ENCODE data around the gene GREB1.
"Not testable (repeated sequence)": the region's sequence is repeated elsewhere in the genome, so short reads cannot be mapped to it uniquely, and the experiment has no call there.

The GREB1 gene

DNA sequence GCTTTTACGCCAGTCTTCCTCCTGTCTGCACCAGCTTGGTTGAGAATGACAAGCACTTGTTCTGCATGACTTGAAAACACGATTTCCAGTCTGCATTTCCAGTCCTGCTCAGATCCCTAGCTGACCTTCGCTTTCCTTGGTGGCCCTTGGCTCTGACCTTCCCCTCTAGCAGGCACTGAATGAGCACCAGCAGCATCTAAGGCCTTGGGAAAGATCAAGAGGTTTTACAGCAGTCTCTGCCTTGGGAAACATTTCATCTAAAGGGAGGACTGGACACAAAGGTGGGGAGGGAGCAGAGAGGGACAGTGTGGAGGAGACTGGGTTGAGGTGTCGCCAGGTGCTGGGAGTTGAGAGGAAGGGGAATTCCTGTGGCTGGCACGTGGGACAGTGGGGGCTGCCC is 105.7 kb downstream of the GREB1 start:
- no peak for DNase-seq

DNA sequence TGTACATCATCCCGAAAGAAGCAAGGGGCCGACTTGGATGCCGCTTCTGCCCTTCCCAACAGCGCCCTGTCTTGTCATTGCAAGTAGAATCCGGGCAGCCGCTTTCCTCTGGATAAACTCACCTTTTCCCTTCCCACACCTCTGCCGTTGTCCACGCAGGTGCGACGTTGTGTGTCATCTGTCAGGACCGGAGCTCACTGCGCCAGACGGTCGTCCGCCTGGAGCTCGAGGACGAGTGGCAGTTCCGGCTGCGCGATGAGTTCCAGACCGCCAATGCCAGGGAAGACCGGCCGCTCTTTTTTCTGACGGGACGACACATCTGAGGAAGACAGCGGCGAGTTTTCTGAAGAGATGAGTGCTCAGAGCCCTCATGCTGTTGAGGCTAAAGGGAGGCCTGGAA is 106.3 kb downstream of the GREB1 start:
- no peak for DNase-seq

DNA sequence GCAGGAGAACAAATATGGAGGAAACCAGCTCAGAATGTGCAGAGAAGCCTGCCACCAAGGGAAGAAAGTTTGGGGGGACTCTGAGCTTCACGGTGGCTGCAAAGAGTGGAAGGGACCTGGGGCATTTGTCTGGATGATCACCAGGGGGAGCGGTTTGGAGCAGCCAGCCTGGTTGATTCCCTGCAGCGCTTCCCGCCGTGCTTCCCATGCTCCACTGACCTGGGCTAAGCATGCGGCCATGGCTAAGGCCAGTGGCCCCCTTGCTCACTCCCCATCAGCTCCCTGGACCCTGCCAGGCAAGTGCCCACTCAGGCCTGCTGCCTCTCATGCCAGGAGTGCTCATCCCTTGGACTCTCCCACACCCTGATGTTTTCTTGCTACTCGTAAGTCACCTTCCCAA is 109.1 kb downstream of the GREB1 start:
- no peak for DNase-seq

DNA sequence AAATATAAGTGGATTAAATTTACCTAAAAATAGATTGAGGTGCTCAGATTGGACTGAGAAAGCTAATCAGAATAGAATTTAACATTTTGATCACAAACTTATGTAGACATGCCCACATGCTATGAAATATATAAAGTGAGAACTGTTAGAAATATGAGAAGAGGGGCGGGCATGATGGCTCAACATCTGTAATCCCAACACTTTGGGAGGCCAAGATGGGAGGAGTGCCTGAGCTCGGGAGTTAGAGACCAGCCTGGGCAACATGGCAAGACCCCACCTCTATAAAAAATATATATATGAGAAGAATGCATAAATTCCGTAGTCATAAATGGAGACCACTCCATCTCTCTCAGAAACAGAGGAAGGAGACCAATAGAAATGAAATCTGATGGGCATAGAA is 110.4 kb downstream of the GREB1 start:
- DNase-seq: no peak

DNA sequence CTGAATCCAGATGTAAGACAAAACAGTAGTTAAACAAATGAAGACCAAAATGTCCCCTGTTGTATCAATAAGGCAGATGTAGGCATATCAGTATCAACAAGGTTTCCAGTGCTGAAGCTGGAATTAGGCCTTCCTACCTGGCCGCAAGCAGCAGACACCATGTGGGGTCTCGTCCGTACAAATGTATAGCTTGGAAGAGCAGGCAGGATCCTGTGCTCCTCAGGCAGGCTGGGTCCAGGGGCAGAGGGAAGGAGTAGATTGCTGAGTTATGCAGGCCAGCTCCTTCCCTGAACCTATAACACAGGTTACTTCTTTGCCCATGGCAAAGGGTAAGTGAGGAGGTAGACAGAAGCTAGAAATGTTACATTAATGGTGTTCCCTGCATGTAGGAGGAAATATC is 112.7 kb downstream of the GREB1 start:
- no peak for DNase-seq

DNA sequence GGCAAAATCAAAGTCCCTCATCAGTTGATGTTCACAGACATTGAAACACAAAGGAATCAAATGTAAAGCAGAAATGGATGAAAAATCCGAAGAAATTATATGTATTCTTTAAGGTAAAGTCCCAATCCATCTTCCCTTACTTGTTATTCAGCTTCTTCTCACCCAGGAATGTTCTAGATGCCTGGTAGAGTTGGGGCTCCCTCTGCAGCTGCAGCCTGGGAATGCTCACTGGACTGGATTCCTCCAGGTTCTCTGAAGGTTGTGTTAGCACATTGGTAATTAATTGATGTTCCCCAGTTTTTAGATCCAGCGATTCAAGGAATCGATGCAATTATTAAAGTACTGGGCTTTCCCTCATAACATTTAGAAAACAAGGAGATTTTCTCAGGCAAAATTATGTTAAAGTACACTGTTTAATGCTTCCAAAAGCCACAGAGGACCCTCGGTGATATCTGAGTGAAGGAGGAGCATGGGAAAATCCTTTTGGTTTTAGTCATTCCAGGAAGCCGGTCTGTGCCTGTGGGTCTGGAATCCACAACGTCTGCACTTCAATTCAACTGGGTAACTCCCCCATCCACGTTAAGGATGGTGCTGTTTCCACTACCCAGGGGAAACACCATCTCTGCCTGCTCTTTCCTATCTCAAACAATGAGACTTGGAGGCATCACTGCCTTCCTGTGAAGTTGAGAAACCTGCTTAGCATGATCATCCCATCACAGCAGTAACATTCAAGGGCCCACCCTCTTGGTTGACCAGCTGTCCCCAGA is 114.2 kb downstream of the GREB1 start:
- no peak for DNase-seq

DNA sequence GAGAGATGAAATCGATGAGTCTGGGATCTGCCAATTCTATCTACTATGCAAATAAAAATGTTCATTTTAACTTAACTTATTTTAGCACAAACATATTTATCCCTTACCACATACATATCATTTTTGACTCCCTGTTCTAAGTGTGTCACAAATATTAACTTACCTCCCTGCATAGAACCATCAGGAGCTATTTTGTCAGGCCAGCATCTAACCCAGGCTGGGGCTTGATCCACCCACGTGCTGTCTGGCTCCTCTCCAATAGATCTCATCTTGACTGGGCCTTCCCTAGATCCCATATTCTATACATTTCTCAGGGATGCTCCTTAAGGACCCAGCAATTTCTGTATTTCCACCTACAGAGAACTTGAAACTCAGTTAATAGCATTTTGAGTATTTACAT is 115.2 kb downstream of the GREB1 start:
- DNase-seq: no peak

DNA sequence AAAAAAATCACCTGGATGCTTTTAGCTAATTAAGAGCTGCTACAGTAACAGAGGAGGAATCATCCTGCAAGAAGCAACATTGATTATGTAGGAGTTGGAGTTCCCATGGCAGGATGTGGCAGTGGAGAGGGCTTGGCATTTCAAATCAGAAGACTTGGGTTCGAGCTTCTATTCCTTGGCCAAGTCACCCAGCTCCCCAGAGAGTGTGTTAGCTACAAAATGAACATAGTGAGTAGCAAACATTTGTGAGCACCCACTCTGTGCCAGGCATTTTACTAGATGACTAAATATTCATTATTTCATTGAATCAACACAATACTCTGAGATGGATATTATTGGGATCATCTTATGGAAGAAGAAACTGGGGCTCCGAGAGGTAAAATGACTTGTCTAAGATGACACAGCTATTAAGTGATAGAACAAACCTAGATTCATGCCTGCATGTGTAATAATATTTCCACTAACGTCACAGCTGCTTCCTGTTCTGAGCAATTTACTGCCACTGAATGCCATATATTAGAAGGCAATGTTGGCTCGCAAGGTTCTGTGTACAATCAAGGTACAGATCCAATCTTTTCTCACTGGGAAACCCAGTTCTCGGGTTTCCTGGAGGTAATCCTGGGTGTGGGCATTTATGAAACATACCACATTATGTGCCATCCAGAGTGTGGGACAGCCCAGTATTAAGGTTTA is 118.2 kb downstream of the GREB1 start:
- peak in 1 of 5 experiments; percentile 19 for DNase-seq

DNA sequence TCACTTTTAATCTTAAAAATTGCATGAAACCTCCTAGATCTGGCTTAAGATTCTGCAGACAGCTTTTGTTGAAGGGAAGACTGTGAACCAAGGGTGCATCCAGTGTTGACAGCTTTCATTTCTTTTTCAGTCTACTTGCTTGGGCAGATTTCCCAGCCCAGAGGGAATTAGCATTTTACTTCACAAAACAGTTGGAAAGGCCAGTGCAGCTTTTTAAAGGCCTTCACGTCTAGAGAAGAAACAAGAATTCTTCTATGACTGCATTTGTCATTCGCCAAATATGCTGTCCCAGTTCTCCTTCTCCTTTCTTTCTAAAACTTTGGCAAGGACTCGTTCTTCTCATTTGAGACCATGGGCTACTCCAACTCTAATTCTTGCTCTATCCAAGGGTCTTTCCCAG is 118.7 kb downstream of the GREB1 start:
- DNase-seq: no peak

DNA sequence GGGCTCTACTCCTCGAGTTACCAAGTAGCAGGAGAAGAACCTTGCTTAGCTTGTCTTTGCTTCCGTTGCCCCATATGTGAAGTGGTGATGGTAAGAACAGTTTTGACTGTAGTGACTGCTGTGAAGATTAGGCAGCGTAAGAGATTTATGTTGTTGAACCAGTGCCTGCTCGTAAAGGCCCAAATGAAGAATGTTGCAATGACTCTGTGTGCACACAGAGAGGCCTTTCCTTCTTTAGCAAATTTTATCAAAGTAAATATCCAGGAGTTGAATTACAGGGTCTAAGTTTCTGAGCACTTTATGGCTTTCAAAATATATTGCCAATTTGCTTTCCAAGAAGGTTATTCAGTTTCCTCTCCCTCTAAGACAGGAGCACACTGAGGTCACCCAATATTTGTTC is 121.7 kb downstream of the GREB1 start:
- no peak for DNase-seq

DNA sequence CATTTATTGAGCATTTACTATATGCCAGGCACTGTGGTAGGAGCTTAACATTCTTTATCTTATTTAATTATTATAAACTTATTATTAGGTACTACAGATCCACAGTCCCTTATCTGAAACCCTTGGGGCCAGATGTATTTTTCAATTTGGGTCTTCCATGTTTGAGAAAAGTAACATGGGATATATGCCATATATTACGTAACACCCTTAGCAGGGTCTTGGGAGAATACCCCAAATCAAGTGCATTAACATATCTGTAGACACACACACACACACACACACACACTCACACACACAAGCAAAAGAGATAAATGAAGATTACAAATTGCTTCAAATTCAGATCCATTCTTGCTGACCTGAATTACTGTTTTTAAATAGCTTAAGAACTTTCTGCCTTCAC is 122.4 kb downstream of the GREB1 start:
- DNase-seq: no peak

DNA sequence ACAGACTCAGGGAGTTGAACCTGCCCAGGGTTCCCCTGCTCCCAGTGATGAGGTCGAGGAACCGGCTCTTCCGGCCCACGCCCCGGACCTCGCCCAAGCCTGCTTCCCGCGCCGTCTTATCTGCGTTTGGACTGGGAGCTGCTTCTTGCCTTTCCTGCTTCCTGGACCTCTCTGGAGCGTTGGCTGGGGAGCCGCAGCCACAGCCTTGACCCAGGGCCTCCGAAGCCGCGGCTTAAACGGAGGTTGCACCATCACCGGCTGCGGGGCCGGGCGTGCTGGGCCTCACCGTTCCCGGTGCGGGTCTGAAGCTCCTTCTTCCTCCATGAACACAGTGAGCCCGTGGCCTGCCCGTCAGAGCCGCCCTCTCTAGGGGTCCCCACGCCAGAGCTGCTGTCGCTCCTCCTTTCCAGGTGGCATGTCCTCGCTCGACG is 122.8 kb downstream of the GREB1 start:
- no peak for DNase-seq

DNA sequence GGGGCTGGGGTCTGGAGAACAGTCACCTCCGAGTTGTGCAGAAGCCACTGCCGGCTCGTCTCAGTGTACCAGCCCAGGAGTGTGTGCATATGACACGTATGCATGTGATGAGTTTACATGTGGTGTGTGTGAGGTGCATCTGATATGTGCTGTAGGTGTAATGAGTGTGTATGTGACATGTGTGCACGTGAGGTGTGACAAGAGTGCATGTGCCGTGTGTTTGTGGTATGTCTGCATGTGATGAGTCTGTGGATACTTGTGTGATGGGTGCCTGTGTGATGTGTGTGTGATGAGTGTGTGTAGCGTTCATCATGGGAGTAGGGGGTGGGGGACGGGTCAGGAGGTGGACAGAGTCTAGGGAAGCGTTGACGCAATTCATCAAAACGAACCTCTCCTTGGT is 123.3 kb downstream of the GREB1 start:
- DNase-seq: no peak

DNA sequence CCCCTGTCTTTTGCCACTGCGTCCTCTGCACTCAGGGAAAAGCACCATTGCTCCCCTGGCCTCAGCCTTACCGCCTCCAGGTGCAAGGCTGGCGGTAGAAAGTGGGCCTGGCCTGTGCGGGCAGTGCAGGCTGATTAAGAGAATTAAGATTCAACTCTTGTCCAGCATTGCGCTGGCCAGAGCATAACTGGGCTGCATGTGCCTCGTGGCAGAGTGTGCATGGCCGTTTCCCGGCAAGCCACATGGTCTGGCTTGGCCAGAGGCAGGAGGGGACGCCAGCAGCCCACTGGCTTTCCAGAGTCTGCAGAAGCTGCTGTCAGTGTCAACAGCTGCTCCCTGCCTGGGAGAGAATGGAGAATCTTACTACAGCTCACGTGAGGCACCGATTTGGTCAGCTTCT is 123.8 kb downstream of the GREB1 start:
- DNase-seq: no peak

DNA sequence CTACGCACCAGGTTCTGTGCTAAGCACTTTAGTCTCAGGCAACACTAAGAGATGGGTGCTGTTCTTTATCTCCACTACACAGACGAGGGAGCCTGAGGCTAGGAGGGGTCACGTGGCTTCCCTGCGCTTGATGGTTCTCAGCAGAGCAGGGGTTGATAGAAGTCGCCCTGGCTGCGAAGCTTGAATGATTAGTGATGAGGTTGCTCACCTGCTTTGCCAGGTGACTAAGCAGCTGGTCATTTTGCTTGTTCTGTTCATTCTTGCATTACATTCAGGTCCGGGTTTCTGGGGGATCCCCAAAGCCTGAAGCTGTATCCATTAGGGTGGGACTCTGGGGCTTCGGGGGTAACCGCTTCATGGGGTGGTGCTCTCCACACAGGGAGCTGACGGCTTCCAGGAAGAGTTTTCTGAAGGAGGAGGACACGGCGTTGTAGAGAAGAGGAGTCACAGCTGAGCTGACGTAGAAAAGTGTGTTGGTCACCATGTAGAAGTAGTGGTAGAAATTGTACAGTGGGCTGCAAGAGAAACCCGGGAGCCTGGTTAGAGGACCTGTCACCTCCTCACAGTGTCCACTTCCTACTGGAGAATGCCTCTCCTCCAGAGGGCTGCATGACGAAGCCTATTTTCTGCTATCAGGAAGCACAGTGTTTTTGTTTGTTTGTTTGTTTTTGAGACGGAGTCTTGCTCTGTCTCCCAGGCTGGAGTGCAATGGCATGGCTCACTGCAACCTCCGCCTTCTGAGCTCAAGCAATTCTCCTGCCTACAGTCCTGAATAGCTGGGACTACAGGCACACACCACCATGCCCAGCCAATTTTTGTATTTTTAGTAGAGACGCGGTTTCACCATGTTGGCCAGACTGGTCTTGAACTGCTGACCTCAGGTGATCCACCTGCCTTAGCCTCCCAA is 124.6 kb downstream of the GREB1 start:
- DNase-seq: no peak

DNA sequence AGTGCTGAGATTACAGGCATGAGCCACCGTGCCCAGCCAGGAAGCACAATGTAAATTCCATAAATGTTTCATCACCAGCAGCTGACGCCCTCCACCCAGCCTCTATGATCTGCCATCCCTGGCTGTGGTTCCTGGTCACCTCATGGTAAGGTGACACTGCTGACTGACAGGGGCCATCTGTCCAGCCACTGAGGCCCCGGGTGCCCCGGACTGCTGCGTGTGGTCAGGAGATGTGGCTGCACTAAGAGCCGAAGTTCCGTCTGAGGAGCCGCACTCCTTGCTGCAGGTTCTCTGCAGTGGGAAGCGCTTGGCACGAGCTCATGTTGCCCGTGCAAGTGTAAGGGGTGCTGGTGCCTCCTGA is 125.2 kb downstream of the GREB1 start:
- no peak for DNase-seq

DNA sequence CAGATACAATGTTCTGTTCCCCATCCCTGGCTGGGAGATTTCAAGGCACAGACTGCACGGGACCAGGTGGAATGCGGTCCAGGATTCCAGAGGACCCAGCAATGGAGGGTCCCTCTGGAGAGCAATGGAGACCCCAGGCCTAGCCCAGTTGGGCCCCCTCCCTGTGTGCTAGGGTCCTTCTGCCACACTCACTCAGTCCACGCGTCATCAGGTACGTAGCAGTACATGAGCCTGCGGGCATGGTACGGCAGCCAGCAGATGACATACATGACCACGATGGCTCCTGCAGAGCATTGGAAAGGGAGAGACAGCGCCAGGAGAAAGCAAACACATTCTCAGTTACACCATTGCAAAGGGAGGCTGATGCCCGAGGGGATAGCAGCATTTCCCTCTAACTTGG is 126.0 kb downstream of the GREB1 start:
- no peak for DNase-seq

DNA sequence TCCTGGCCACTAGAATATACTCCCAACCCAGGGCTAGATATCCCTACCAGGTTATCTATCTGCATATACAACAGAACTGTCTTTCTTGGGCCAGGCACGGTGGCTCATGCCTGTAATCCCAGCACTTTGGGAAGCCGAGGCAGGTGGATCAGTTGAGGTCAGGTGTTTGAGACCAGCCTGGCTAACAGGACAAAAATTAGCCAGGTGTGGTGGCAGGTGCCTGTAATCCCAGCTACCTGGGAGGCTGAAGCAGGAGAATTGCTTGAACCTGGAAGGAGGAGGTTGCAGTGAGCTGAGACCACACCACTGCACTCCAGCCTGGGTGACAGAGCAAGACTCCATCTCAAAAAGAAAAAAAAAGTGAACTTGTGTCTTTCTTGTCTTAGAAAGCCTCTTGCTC is 126.6 kb downstream of the GREB1 start:
- not testable (repeated sequence) for DNase-seq

DNA sequence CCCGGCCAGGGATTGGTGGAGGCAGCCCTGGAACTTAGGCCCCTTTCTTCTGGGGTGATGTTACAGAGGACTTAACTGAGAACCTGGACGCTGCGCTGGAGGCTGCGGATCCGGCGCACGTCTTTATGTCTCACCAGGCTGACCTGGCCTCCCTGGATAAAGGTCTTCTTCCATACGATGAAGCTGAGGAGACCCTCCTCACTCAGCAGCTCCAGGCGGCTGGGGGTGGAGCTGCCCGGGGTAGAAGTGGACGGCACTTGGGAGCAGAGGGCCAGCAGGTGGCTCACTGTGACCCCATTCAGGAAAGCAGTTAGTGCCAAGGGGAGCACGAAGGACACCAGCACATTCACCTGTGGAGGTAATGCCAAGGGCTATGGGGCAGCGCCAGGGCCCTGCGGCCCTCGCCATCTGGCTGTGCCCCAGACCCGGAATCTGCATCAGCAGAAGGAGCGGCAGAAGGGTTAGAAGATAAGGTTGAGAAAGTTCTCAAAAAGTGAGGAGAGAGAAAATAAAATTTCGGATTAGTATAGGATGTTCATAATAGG is 128.1 kb downstream of the GREB1 start:
- no peak for DNase-seq

DNA sequence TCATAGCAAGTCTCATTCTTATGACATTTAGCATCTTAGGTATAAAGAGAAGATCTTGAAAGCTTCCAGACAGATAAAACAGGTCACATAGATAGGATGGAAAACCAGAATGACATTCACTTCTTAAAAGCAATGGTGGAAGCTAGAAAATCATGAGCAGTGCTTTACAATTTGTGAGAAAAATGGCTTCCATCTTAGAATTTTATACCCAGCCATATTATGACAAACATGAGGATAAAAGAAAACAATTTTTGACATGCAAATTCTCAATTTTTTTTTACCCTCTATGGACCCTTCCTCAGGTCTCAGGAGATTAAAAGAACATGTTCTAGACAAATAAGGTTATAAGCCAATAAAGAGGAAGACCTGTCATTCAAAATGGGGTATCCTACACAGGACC is 129.0 kb downstream of the GREB1 start:
- no peak for DNase-seq

DNA sequence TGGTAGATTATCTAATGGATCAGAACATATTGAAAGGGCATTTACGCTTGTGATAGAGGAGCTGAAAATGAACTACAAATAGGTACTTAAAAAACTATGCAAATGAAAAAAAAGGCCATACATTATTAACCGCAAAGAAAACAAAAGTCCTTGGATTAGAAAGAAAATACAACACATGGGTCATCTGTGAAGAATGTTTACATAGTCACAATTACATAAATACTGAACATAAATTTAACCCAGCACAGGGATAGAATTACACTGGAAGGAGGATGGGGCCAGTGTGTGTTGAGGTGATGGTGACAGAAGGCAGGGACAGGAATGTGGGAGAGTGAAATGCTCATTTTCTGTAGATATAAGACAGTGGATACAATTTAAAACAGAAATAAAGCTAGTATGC is 129.6 kb downstream of the GREB1 start:
- DNase-seq: no peak

DNA sequence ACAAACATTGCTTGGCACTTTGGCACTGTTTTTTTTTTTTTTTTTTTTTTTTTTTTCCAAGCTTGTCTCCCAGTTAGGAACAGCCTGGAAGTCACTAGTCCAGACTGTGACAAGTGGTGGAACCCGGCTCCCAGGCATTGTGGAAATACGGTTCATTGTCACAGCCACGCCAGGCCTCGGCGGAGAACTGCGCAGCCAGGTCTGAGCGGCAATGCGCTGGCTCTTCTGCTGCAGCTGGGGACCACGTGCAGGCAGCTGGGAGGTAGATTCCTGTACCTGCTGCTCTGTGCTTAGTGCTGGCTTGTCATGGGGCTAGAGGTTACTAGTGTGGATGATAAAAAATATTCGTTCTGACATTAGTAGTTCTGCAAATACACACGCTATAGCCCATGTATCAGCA is 131.2 kb downstream of the GREB1 start:
- no peak for DNase-seq
